Measurements from ENCODE around the gene IGLL5.

GRCh38 chr22:22838148-22838786, 49.3 kb upstream of the IGLL5 start:
- TF ChIP-seq CTCF (IDR thresholded peaks at IDR 0.05) (no peak), USF2 (IDR thresholded peaks at IDR 0.05; ENCODE audit: borderline replicate concordance, low read depth, low read length) (no peak), YY1 (IDR thresholded peaks at IDR 0.05; ENCODE audit: low read depth) (no peak), RCOR1 (IDR thresholded peaks at IDR 0.05; ENCODE audit: low read length) (no peak), POLR2AphosphoS5 (IDR thresholded peaks at IDR 0.05; ENCODE audit: low read depth, low read length) (no peak)

Measured in SK-N-SH (cell line).